GM12872 (cell line): ENCODE results near the gene STX11.

ENCODE experiments used
- CTCF ChIP-seq: IDR thresholded peaks from 3 replicates; pipeline ENCODE4 v1.5.1; 2011; ENCODE audit warnings: low read depth, mild to moderate bottlenecking, low read length, moderate library complexity; ENCODE audit not compliant: insufficient read depth

Gene STX11

GRCh38 chr6:144195671-144196270 is 45.5 kb downstream of the STX11 start:
- TF ChIP-seq CTCF: no peak

GRCh38 chr6:144197919-144198318 is 47.6 kb downstream of the STX11 start:
- TF ChIP-seq CTCF: no peak

- TF ChIP-seq CTCF: no peak
Observed at GRCh38 chr6:144202879-144203468, 52.7 kb downstream of the STX11 start.

GRCh38 chr6:144211160-144211559 is 60.8 kb downstream of the STX11 start:
- no peak for TF ChIP-seq CTCF

- TF ChIP-seq CTCF: no peak
Observed at GRCh38 chr6:144213315-144213714, 63.0 kb downstream of the STX11 start.

- TF ChIP-seq CTCF: no peak
Observed at GRCh38 chr6:144214029-144214428, 63.7 kb downstream of the STX11 start.

- no peak for TF ChIP-seq CTCF
Observed at GRCh38 chr6:144214622-144215401, 64.5 kb downstream of the STX11 start.
